ENCODE results near the gene CDC42EP4.
"Not testable (repeated sequence)": the region's sequence is repeated elsewhere in the genome, so short reads cannot be mapped to it uniquely, and the experiment has no call there.

Gene CDC42EP4

GRCh38 chr17:73280191-73280590 lies 31.6 kb downstream of the CDC42EP4 start:
- no peak for DNase-seq (ENCODE audit: low read depth in 2 of 2)

- no peak for DNase-seq (ENCODE audit: low read depth in 2 of 2)
Observed at GRCh38 chr17:73279704-73280103, 32.1 kb downstream of the CDC42EP4 start.

- peak in 1 of 2 experiments; percentile 18 for DNase-seq (ENCODE audit: low read depth in 2 of 2)
Observed at GRCh38 chr17:73278465-73279453, 33.0 kb downstream of the CDC42EP4 start.

GRCh38 chr17:73278049-73278464 lies 33.7 kb downstream of the CDC42EP4 start:
- DNase-seq (ENCODE audit: low read depth in 2 of 2) = no peak

- no peak for DNase-seq (ENCODE audit: low read depth in 2 of 2)
Observed at GRCh38 chr17:73274490-73274889, 37.3 kb downstream of the CDC42EP4 start.

- no peak for DNase-seq (ENCODE audit: low read depth in 2 of 2)
Observed at GRCh38 chr17:73272906-73273218, 38.9 kb downstream of the CDC42EP4 start.

GRCh38 chr17:73271072-73271471 lies 40.7 kb downstream of the CDC42EP4 start:
- no peak for DNase-seq (ENCODE audit: low read depth in 2 of 2)

GRCh38 chr17:73269791-73270190 lies 42.0 kb downstream of the CDC42EP4 start:
- no peak for DNase-seq (ENCODE audit: low read depth in 2 of 2)

GRCh38 chr17:73269329-73269615 lies 42.5 kb downstream of the CDC42EP4 start:
- DNase-seq (ENCODE audit: low read depth in 2 of 2) = no peak

GRCh38 chr17:73268582-73269328 lies 43.0 kb downstream of the CDC42EP4 start:
- no peak for DNase-seq (ENCODE audit: low read depth in 2 of 2)

GRCh38 chr17:73267648-73268537 lies 43.9 kb downstream of the CDC42EP4 start:
- no peak for DNase-seq (ENCODE audit: low read depth in 2 of 2)

GRCh38 chr17:73266796-73267195 lies 45.0 kb downstream of the CDC42EP4 start:
- no peak for DNase-seq (ENCODE audit: low read depth in 2 of 2)

- no peak for DNase-seq (ENCODE audit: low read depth in 2 of 2)
Observed at GRCh38 chr17:73265646-73266640, 45.9 kb downstream of the CDC42EP4 start.

GRCh38 chr17:73264448-73264847 lies 47.4 kb downstream of the CDC42EP4 start:
- DNase-seq (ENCODE audit: low read depth in 2 of 2) = not testable (repeated sequence)

GRCh38 chr17:73262676-73263642 lies 48.8 kb downstream of the CDC42EP4 start:
- DNase-seq (ENCODE audit: low read depth in 2 of 2) = peak; percentile 53 to 54

GRCh38 chr17:73261952-73262675 lies 49.7 kb downstream of the CDC42EP4 start:
- DNase-seq (ENCODE audit: low read depth in 2 of 2) = no peak

GRCh38 chr17:73261617-73261951 lies 50.2 kb downstream of the CDC42EP4 start, which contains the start of gene CPSF4L:
TSS of gene CPSF4L (minus strand) at chr17:73261880. CDS start at chr17:73261818, 62 bp downstream.
- DNase-seq (ENCODE audit: low read depth in 2 of 2) = no peak

GRCh38 chr17:73257516-73257915 lies 54.3 kb downstream of the CDC42EP4 start:
- DNase-seq (ENCODE audit: low read depth in 2 of 2) = no peak

- no peak for DNase-seq (ENCODE audit: low read depth in 2 of 2)
Observed at GRCh38 chr17:73256220-73256619, 55.6 kb downstream of the CDC42EP4 start.
